GM21737 (cell line): ENCODE measurements around the gene FIGLA.
"Not testable (repeated sequence)": the region's sequence is repeated elsewhere in the genome, so short reads cannot be mapped to it uniquely, and the experiment has no call there.

Experiments used
- ATAC-seq: cut with Tn5 transposase; IDR thresholded peaks from one replicate; pipeline ENCODE4 v1.9.1; 2021; ENCODE audit warnings: mild to moderate bottlenecking, moderate library complexity; ENCODE audit not compliant: unreplicated experiment

The FIGLA gene

GRCh38 chr2:70808983-70809958 lies 18.8 kb upstream of the FIGLA start:
- no peak for ATAC-seq

GRCh38 chr2:70807828-70808118 lies 17.3 kb upstream of the FIGLA start:
- no peak for ATAC-seq

- no peak for ATAC-seq
These were observed 16.8 kb upstream of the FIGLA start for GRCh38 chr2:70807102-70807827.

- no peak for ATAC-seq
These were observed 16.2 kb upstream of the FIGLA start for GRCh38 chr2:70806620-70807019.

GRCh38 chr2:70806013-70806412 lies 15.6 kb upstream of the FIGLA start:
- ATAC-seq, result no peak

- ATAC-seq, result no peak
These were observed 11.3 kb upstream of the FIGLA start for GRCh38 chr2:70801607-70802263.

GRCh38 chr2:70799706-70800105 lies 9.3 kb upstream of the FIGLA start:
- ATAC-seq, result no peak

- ATAC-seq, result not testable (repeated sequence)
These were observed 7.6 kb upstream of the FIGLA start for GRCh38 chr2:70797996-70798395.

GRCh38 chr2:70797506-70797905 lies 7.1 kb upstream of the FIGLA start:
- no peak for ATAC-seq

GRCh38 chr2:70796262-70796661 lies 5.8 kb upstream of the FIGLA start:
- no peak for ATAC-seq

- ATAC-seq, result no peak
These were observed 4.9 kb upstream of the FIGLA start for GRCh38 chr2:70795164-70795995.

GRCh38 chr2:70793450-70793849 lies 3.0 kb upstream of the FIGLA start:
- ATAC-seq, result no peak

- ATAC-seq, result no peak
These were observed 923 bp downstream of the FIGLA start for GRCh38 chr2:70789304-70790135.

- no peak for ATAC-seq
These were observed 5.1 kb downstream of the FIGLA start for GRCh38 chr2:70785137-70785911.

GRCh38 chr2:70784320-70784719 lies 6.1 kb downstream of the FIGLA start:
- no peak for ATAC-seq

- ATAC-seq, result no peak
These were observed 10.4 kb downstream of the FIGLA start for GRCh38 chr2:70779911-70780545.

GRCh38 chr2:70779491-70779890 lies 11.0 kb downstream of the FIGLA start:
- ATAC-seq, result no peak

GRCh38 chr2:70778676-70779075 lies 11.8 kb downstream of the FIGLA start:
- ATAC-seq, result no peak

- ATAC-seq, result no peak
These were observed 13.0 kb downstream of the FIGLA start for GRCh38 chr2:70777450-70777849.
